Natural killer cell (primary cell): ENCODE data around the gene RGMA. TPM values are rescaled to one million over a fixed set of nuclear protein-coding genes. Genes with fewer than 3 reads are reported as not detected.

ENCODE experiments used
- ATAC-seq, 3 donors: fragments of 150-1000 bp in 2 of 3; fragments of 200-7000 bp in 1 of 3; cut with Tn5 transposase; 1 replicate in 1 of 3; 2 replicates in 2 of 3; pipeline ENCODE4 v1.10.0; 2021; ENCODE audit warnings: mild to moderate bottlenecking in 2 of 3, moderate library complexity in 2 of 3
- DNase-seq, 2 donors: peaks; one replicate each; pipeline versions ENCODE4 v3.0.0 to v3.0.0-alpha.2; 2013 to 2021; ENCODE audit warnings: mixed read lengths in 1 of 2
- H3K27ac ChIP-seq: one replicate; pipeline ENCODE4 v1.5.1; 2013; ENCODE audit warnings: mild to moderate bottlenecking, low read length
- H3K27me3 ChIP-seq: one replicate; pipeline ENCODE4 v1.6.1; 2013; ENCODE audit warnings: low read length; ENCODE audit not compliant: control insufficient read depth, insufficient read depth
- H3K36me3 ChIP-seq: one replicate; pipeline ENCODE4 v1.6.1; 2013; ENCODE audit warnings: low read length; ENCODE audit not compliant: control insufficient read depth, insufficient read depth
- H3K4me1 ChIP-seq: one replicate; pipeline ENCODE4 v1.6.1; 2013; ENCODE audit warnings: low read length; ENCODE audit not compliant: control insufficient read depth, insufficient read depth
- H3K4me3 ChIP-seq: one replicate; pipeline ENCODE4 v1.5.1; 2013; ENCODE audit warnings: low read length
- H3K9me3 ChIP-seq: one replicate; pipeline ENCODE4 v1.6.1; 2013; ENCODE audit warnings: low read length; ENCODE audit not compliant: control insufficient read depth, insufficient read depth
- H3K27ac Mint-ChIP-seq, 2 donors: one replicate each; pipeline ENCODE4 v1.8.0; 2022; ENCODE audit warnings: mild to moderate bottlenecking in 2 of 2, mixed read lengths in 2 of 2, moderate library complexity in 1 of 2
- H3K27me3 Mint-ChIP-seq, 2 donors: one replicate each; pipeline ENCODE4 v1.8.0; 2022; ENCODE audit warnings: low read depth in 2 of 2, mixed read lengths in 2 of 2
- H3K36me3 Mint-ChIP-seq: one replicate; pipeline ENCODE4 v1.8.0; 2022; ENCODE audit warnings: mixed read lengths
- H3K4me1 Mint-ChIP-seq, 2 donors: one replicate each; pipeline ENCODE4 v1.8.0; 2022; ENCODE audit warnings: mixed read lengths in 2 of 2
- H3K4me3 Mint-ChIP-seq: one replicate; pipeline ENCODE4 v1.8.0; 2022; ENCODE audit warnings: mild to moderate bottlenecking, moderate library complexity, mixed read lengths
- H3K9me3 Mint-ChIP-seq, 2 donors: one replicate each; pipeline ENCODE4 v1.8.0; 2022; ENCODE audit warnings: mixed read lengths in 2 of 2
- CTCF ChIP-seq: fragments of 200-600 bp; IDR thresholded peaks from one replicate; pipeline ENCODE4 v1.8.0; 2022; ENCODE audit warnings: antibody characterized with exemption
- WGBS: methylation state at CpG from one replicate; pipeline ENCODE4 v1.1.7; 2013; ENCODE audit warnings: missing lambda C conversion rate; ENCODE audit not compliant: insufficient coverage; 5-methylcytosine and 5-hydroxymethylcytosine counted together
- intact Hi-C: fragments of 100-400 bp; cut with micrococcal nuclease; formaldehyde crosslinking; loops from one replicate; pipeline ENCODE4 v1.14.2; 2022
- total RNA-seq, 4 donors: library from RNA; stranded (reverse); fragments of 120-200 nt in 1 of 4; gene quantifications; one replicate each; pipeline versions ENCODE4 v1.2.3 to v1.2.4, GENCODE V29; 2013 to 2022

The RGMA gene
- total RNA-seq, 3 donors from 2014 or later (not counting 1 experiment from before 2014, with no cell fraction given): not detected

DNA sequence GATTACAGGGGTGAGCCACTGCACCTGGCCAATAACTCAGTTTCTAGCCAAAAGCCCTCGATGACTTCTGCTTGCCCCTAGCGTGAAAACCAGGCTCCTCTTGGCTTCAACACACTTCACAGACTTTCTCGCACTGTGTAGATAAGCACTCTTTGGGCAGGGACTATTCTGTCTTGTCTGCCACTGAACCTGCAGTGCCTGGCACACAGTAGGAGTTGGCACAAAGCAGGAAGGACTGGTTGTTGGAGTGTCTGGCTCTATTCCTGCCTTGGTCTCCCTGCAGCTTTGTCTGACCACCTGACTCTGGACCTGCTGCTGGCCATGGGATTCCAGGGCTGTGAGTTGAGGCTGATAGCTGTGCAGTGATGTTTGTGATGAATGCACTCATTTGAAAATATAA, 46.4 kb upstream of the RGMA start:
- H3K36me3 Mint-ChIP-seq: no peaks in the 10 kb centered on the region
- H3K4me1 ChIP-seq: peaks cover 7% of the 10 kb centered on the region
- peaks cover 18 to 49% of the 10 kb centered on the region in 2 donors for H3K27me3 Mint-ChIP-seq
- no peak overlapping the region for H3K27ac ChIP-seq
- no peaks in the 10 kb centered on the region for H3K9me3 Mint-ChIP-seq
- no peak overlapping the region for H3K4me3 ChIP-seq
- H3K4me1 Mint-ChIP-seq: peaks cover 5 to 11% of the 10 kb centered on the region in 2 donors
- no peak overlapping the region for H3K4me3 Mint-ChIP-seq
- DNase-seq (no peak), ATAC-seq (no peak)
- no peak for TF ChIP-seq CTCF
- no peak overlapping the region for H3K27ac Mint-ChIP-seq
- H3K9me3 ChIP-seq: no peaks in the 10 kb centered on the region
- H3K27me3 ChIP-seq: no peaks in the 10 kb centered on the region
- WGBS: 89% methylated on average over 3 of the region's 3 CpGs
- intact Hi-C loops: no loop called here
- no peaks in the 10 kb centered on the region for H3K36me3 ChIP-seq

- no peaks in the 10 kb centered on the region for H3K36me3 Mint-ChIP-seq
- H3K4me3 ChIP-seq: no peak overlapping the region
- H3K9me3 Mint-ChIP-seq: no peaks in the 10 kb centered on the region
- TF ChIP-seq CTCF: no peak
- intact Hi-C loops: no loop called here
- no peaks in the 10 kb centered on the region for H3K9me3 ChIP-seq
- no peaks in the 10 kb centered on the region for H3K36me3 ChIP-seq
- H3K27me3 Mint-ChIP-seq: peaks cover 6 to 24% of the 10 kb centered on the region in 2 donors
- H3K27me3 ChIP-seq: no peaks in the 10 kb centered on the region
- no peaks in the 10 kb centered on the region for H3K4me1 Mint-ChIP-seq
- no peak overlapping the region for H3K27ac ChIP-seq
- no peaks in the 10 kb centered on the region for H3K4me1 ChIP-seq
- H3K27ac Mint-ChIP-seq: no peak overlapping the region
- H3K4me3 Mint-ChIP-seq: no peak overlapping the region
- no peak for DNase-seq
- ATAC-seq: no peak
- 92% methylated on average over 8 of the region's 10 CpGs for WGBS
Measured at GRCh38 chr15:93131485-93132095, 42.6 kb upstream of the RGMA start.

DNA sequence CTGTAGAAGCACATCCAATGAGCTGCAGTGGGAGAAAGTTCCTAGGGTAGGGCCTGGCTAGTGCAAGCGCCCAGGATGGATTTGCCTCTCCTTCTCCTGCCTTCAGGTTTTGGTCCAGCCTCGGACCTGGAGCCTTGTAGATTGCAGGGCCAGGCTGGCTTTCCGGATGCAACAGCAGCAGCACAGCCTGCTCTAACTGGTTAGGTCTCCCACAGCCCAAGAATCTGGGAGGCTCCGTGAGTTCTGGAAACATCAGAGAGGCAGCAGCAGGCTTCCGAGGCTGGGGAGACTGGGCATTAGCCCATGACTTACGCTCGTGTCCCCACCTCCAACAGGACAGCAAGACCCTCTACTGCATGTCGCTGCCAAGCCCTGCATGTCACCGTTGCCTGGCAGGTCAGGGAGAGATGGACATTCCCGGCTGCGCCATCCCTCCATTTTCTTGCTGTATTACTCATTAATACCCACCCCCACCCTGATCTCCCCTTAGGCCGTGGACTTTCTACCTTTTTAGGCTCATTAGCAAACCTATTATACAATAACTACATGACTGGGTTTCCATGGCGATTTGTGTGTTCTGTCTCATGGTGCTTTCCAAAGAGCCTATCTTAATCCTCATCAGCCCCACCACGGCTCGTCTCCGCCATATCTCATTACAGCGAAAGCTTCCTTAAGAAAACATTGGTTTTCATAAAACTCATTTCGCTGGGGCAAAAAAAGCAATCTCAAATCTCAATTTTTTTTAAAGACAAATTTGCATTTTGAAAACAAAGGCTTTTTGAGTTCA, 40.9 kb upstream of the RGMA start:
- no peak for TF ChIP-seq CTCF
- WGBS: 92% methylated on average over 18 of the region's 18 CpGs
- Mint-ChIP-seq H3K36me3 (no peaks in the 10 kb centered on the region), H3K4me3 (no peak overlapping the region), H3K27me3 (peaks cover 3 to 19% of the 10 kb centered on the region in 2 donors), H3K27ac (no peak overlapping the region), H3K4me1 (no peaks in the 10 kb centered on the region), H3K9me3 (no peaks in the 10 kb centered on the region)
- Histone ChIP-seq H3K27ac (no peak overlapping the region), H3K9me3 (no peaks in the 10 kb centered on the region), H3K27me3 (no peaks in the 10 kb centered on the region), H3K4me3 (no peak overlapping the region), H3K4me1 (no peaks in the 10 kb centered on the region), H3K36me3 (no peaks in the 10 kb centered on the region)
- ATAC-seq: peak in 1 of 3 donors; percentile 27
- DNase-seq: no peak
- intact Hi-C loops: no loop called here
